ENCODE data around the gene CREG2.
A peak's percentile ranks its signal among the peaks of the same experiment; 100 is the strongest.

Gene CREG2

GRCh38 chr2:101387151-101387834 lies at the start of gene CREG2:
CREG2 (minus strand) TSS chr2:101387503; CDS start chr2:101387457, 46 bp downstream.
- DNase-seq (ENCODE audit: low read depth), result peak; percentile 6

- DNase-seq (ENCODE audit: low read depth), result no peak
These were observed 47.9 kb upstream of the CREG2 start for GRCh38 chr2:101435001-101435862.

- DNase-seq (ENCODE audit: low read depth), result no peak
These were observed 46.2 kb upstream of the CREG2 start for GRCh38 chr2:101433465-101433864.

DNA sequence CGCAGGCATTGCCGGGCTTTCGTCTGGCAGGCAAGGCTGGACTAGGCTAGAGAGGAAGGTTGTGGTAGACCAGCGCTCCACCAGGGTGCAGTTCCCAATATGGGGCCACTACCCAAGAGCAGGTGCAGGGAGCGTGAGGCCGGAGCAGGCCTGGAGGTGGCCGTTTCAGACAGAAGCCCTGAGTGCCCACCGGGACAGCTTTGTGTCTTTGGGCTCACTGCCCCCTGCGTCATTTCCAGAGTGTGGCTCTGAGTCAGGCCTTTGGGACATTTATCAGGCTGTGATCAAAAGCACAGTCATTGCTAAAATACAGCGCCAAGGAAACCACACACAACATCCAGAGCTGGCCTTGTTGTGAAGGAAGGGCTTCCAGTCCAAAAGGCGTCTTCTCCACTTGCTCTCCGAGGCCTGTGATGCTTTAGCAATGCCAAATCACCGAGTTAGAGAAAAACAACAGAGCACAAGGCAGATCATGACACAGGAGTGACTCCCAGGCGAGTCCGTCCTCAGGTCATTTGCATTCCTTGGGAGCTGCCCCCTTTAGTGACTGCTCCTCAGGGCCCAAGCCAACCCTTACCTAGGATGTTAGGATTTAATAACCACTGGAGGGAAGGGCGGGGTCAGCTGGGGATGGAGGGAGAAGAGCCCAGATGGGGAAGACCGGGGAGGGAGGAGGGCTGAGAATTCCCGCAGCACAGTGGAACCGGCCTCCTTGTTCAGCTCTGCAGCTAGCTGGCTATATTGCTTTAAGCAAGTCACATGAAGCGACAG lies 45.3 kb upstream of the CREG2 start:
- no peak for DNase-seq (ENCODE audit: low read depth)

DNA sequence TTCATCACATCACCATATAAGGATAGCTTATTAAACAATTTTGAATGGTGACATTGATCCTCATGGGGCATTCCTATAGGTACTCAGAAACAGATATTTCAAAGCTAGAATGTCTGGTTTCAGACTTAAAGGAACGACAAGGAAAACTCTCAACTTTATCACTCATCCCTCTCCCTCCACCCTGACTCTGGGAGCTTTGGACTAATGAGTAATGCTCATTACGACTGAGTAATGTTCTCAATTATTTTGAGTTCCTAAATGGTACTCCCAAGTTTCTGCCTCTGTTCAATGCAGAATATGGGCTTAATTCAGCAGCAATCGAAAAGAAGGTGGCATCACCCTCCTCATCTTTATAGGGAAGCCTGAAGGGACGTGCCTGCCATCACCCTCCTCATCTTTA lies 44.2 kb upstream of the CREG2 start:
- DNase-seq (ENCODE audit: low read depth), result no peak

DNA sequence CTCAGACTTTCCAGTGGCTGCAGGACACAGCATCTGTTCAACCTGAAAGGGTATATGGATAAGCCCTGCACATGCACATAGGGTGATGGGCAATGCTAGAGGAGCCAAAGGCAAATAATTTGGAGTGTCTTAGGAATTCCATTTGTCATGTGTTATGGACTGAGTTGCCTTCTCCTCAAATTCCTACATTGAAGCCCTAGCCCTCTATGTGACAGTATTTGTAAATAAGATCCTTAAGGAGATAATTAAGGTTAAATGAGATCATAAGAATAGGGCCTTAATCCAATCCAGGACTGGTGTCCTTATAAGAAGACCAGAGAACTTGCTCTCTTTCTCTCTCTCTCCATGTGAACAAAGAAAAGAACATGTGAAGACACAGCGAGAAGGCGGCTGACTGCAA lies 42.9 kb upstream of the CREG2 start:
- no peak for DNase-seq (ENCODE audit: low read depth)

DNA sequence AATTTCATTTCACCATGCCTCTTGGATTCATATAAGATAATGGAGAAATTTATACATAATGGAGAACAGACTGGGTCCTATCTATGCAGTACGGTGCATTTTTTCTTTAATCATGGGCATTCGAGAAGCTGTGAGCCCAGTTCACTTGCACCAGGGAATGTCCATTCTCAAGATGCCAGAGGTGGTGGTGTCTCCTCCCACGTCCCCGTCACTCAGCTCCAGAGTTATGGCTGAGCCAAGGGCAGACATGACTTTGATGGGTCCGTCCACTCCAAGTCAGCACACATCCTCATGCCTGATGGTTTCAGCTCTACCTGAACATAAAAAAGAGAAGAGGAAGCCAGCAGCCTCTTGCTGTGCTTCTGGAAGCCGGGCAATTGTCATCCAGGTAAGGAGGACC lies 42.1 kb upstream of the CREG2 start:
- no peak for DNase-seq (ENCODE audit: low read depth)

DNA sequence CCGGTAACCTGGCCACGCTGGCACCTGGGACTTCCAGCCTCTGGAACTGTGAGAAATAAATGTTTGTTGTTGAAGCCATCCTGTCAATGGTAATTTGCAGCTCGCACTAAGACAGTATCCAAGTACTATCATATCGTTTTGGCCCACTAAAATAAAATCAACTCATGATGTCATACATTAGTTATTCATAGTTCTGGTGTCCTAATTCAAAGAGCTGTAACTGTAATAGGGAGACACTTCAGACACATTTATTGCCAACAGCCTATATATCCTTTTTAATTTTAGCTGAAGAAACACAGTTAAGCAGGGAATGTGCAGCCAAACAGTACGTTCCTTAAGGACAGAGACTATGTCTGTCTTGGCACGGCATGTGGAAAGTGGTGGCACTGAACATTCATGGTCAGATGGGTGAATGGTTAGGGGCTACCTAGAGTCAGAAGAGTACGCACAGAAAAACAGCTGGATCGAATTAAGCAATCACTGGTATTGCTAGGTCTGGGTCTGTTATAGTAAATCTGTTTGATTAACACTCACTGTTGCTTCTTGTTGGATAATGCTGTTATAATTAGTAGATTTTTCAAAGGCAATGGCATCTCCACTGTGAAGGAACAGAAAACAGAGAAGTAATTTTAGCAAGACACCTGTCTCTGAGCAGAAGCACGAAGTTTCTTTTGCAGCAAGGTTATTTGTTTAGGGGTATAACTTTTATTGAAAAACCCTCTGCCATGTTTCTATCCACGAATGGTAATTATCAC lies 41.3 kb upstream of the CREG2 start:
- no peak for DNase-seq (ENCODE audit: low read depth)

DNA sequence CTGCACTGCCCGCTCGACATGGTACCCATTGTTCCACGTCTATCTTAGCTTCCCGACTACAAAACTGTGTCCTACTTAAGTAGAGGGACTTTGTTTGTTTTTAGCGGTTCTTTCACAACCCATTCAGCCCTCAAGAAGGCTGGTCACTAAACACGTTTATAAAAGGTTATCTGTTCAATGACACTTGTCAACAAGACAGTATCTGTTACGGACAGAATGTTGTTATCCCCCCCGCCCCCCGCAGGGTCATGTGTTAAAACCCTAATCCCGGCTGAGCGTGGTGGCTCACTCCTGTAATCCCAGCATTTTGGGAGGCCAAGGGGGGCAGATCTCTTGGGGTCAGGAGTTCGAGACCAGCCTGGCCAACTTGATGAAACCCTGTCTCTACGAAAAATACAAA lies 40.4 kb upstream of the CREG2 start:
- DNase-seq (ENCODE audit: low read depth), result no peak

DNA sequence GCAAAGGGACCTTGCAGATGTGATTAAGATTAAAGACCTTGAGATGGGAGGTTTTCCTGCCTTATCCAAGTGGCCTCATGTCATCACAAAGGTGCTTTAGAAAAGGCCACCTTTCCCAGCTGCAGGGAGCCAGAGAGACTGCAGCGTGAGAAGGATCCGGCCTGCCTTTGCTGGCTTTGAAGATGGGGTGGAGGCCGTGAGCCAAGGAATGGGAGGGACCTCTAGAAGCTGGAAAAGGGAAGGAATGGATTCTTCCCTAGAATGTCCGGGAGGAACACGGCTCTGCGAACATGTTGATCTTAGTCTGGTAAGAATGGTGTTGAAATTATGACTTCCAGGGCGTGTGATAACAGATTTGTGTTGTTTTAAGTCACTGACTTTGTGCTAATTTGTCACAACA lies 39.9 kb upstream of the CREG2 start:
- DNase-seq (ENCODE audit: low read depth), result no peak

GRCh38 chr2:101426822-101427221 lies 39.5 kb upstream of the CREG2 start:
- DNase-seq (ENCODE audit: low read depth), result no peak

DNA sequence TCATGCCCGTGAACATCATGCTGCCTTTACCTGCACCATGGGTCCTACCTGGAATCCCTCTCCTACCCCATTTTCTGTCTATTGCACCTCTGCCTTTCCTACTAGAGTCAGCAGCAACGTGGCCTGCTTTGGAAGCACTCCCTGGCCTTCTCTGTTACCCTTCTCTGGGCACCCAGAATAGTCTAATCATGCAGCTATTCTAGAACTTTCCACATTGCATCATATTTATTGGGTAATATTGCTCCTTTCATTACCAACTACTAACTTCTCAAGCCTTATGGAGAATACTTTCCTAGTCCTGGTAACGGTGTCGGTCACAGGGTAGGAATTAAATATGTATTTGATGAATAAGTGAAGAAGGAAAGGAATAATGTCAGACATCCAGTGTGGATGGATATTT lies 33.3 kb upstream of the CREG2 start:
- DNase-seq (ENCODE audit: low read depth), result no peak

DNA sequence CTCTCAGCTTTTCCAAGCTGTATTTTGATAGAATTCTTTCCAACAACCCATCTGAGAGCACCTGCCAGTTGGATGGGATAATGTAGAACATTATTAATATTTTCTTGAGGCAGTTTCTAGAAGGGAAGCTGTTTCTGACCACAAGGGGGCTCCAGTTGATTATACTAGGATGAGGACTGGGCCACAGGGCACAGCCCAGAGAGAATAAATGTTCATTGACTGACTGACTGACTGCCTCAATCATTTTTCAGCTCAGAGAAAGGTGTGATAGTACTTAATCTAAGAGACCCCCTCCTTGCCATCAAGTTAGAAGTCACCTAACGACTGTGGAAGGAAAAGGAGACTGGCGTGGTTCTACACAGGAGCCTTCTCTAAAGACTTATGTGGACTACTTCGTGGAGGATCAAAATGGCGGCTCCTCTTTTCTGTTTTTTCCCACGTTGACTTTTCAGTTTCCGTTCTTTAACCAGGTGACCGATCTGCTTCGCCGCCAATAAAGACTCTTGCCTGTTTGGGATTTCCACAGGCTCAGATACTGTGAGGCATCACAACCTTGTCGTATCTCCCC lies 31.9 kb upstream of the CREG2 start:
- peak; percentile 30 for DNase-seq (ENCODE audit: low read depth)

DNA sequence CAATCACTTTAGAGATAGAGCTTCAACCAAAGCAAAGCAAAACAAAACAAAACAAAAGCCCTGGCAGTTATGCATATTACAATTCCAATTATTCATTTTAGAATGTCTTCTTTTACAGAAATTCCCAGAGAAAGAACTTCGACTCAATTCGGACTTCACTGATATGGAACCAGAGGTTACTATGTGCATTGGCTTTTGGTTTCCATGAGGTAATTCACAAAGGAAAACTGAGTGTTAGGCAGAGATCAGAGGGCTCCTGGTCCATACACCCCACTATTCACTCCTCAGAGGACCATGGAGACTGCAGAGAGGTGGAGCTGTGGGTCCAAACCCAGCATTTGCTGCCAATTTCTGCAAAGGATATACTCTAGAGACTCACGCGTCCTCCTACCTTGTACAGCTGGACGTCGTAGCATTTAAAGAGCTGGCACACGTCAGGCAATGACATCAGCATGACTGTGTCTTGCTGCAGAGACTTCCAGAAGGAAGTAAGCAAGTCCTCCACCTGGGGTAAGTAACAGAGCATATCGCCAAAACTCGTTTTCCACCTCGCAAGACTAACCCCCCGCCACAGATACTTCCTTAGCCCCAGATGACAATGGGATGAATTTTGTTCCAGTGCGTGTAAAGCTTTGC lies 31.3 kb upstream of the CREG2 start:
- DNase-seq (ENCODE audit: low read depth), result no peak

- no peak for DNase-seq (ENCODE audit: low read depth)
These were observed 29.3 kb upstream of the CREG2 start for GRCh38 chr2:101416609-101417008.

- DNase-seq (ENCODE audit: low read depth), result no peak
These were observed 28.6 kb upstream of the CREG2 start for GRCh38 chr2:101415884-101416283.

- DNase-seq (ENCODE audit: low read depth), result no peak
These were observed 27.9 kb upstream of the CREG2 start for GRCh38 chr2:101415220-101415619.

GRCh38 chr2:101412092-101412694 lies 24.9 kb upstream of the CREG2 start:
- DNase-seq (ENCODE audit: low read depth), result no peak

- no peak for DNase-seq (ENCODE audit: low read depth)
These were observed 23.4 kb upstream of the CREG2 start for GRCh38 chr2:101410746-101411145.

DNA sequence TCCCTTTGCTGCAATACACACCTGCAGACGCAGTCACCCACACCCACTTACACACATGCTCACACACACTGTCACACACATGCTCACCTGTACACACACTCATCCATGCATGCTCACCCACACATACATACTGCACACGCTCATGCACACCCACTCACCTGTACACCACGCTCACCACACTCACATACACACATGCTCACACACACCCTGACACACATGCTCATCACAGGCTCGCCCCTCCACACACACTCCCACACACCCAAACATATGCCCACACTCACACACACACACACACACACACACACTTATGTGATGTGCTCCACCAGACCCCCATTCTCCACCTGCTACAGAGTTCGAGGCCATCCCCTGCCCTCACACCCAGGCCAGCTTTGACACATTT lies 22.8 kb upstream of the CREG2 start:
- no peak for DNase-seq (ENCODE audit: low read depth)

GRCh38 chr2:101409699-101410098 lies 22.4 kb upstream of the CREG2 start:
- no peak for DNase-seq (ENCODE audit: low read depth)
